ENCODE results near the gene PTK7. TPM values are rescaled to one million over a fixed set of nuclear protein-coding genes. Genes with fewer than 3 reads are reported as not detected.

PTK7 gene
- total RNA-seq, 2 experiments from 2014 or later: 13.0 to 18.5 TPM

DNA sequence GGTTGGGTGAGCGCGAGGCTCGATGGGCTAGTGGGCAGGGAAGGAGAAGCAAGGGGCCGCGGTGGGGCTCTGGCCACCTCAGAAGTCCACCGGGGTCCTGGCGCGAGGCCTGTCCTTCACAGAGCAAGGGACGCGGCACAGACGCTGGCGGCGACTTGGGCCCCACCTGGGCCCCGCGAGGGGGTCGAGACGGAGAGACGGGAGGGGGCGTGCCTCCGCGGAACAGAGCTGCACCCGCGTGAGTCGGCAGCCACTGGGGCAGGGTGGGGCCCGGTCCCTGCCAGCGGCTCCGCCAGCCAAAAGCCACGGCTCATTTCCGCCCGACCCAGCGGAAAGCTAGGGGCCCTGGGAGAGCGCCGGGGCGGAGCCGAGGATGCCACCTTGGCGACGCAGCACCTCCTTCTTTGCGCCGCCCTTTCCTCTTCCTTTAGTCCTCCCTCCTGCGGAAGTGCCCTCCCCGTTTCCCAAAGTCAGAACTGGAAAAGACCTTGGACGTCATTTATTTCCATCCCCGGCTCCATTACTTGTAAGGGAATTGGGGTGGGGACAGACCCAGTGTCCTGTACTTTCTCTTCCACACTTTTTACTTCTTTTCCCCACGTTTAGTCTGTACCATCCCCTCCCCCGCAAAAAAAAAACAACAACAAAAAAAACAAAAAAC, 22.4 kb upstream of the PTK7 start, which contains the start of gene CUL7:
Gene CUL7, minus strand, starts transcription at position 307 of the 661 bp plus-strand sequence. CDS start 1,063 bp downstream, outside the sequence.
- Histone ChIP-seq H3K4me3 (ENCODE audit: low read depth, low read length, poor library complexity, severe bottlenecking) (peak within 1 kb of the TSS; percentile 77), H3K4me1 (ENCODE audit: insufficient read depth, low read length, poor library complexity, severe bottlenecking) (peaks cover 32% of the 10 kb centered on the region), H3K36me3 (ENCODE audit: insufficient read depth, low read length) (peaks cover 23% of the 10 kb centered on the region), H3K27ac (ENCODE audit: low read depth, low read length, poor library complexity, severe bottlenecking) (peak within 1 kb of the TSS; percentile 57), H3K79me2 (ENCODE audit: insufficient read depth, low read depth, low read length) (peaks cover 12% of the 10 kb centered on the region), H4K20me1 (ENCODE audit: insufficient read depth, low read length) (no peaks in the 10 kb centered on the region), H3K9me3 (ENCODE audit: low read length) (no peaks in the 10 kb centered on the region), H3K4me2 (ENCODE audit: low read length) (peak within 1 kb of the TSS; percentile 92), H3K9me2 (ENCODE audit: insufficient read depth, low read length) (no peaks in the 10 kb centered on the region), H2AFZ (ENCODE audit: low read length) (peak within 1 kb of the TSS; percentile 58)
- BruUV-seq (replicated peaks): no TSS peak
- CTCF ChIA-PET (ENCODE audit: unreplicated experiment): no interaction called here
- POLR2A ChIA-PET: interaction anchor here (0.7 to 2.4 kb wide), 7 partner anchors 8 to 124 kb away, joined by 3 to 6 read pairs (median 5); partner anchors contain the start of genes CNPY3, KLHDC3, MEA1 and PPP2R5D
- TF ChIP-seq EZH2phosphoT487 (IDR thresholded peaks at IDR 0.05; ENCODE audit: borderline replicate concordance, low read depth, low read length): no peak
- TF ChIP-seq, protein P1, sequence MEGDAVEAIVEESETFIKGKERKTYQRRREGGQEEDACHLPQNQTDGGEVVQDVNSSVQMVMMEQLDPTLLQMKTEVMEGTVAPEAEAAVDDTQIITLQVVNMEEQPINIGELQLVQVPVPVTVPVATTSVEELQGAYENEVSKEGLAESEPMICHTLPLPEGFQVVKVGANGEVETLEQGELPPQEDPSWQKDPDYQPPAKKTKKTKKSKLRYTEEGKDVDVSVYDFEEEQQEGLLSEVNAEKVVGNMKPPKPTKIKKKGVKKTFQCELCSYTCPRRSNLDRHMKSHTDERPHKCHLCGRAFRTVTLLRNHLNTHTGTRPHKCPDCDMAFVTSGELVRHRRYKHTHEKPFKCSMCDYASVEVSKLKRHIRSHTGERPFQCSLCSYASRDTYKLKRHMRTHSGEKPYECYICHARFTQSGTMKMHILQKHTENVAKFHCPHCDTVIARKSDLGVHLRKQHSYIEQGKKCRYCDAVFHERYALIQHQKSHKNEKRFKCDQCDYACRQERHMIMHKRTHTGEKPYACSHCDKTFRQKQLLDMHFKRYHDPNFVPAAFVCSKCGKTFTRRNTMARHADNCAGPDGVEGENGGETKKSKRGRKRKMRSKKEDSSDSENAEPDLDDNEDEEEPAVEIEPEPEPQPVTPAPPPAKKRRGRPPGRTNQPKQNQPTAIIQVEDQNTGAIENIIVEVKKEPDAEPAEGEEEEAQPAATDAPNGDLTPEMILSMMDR (conservative IDR thresholded peaks at IDR 0.05; ENCODE audit: low read length): no peak
- DNase-seq (ENCODE audit: low spot score): peak; percentile 89
- intact Hi-C loops (cut with micrococcal nuclease; ENCODE audit: unreplicated experiment): loop anchor here (2.0 kb wide), 1 partner anchor 39 kb away; the partner anchor contains the start of gene KLHDC3

DNA sequence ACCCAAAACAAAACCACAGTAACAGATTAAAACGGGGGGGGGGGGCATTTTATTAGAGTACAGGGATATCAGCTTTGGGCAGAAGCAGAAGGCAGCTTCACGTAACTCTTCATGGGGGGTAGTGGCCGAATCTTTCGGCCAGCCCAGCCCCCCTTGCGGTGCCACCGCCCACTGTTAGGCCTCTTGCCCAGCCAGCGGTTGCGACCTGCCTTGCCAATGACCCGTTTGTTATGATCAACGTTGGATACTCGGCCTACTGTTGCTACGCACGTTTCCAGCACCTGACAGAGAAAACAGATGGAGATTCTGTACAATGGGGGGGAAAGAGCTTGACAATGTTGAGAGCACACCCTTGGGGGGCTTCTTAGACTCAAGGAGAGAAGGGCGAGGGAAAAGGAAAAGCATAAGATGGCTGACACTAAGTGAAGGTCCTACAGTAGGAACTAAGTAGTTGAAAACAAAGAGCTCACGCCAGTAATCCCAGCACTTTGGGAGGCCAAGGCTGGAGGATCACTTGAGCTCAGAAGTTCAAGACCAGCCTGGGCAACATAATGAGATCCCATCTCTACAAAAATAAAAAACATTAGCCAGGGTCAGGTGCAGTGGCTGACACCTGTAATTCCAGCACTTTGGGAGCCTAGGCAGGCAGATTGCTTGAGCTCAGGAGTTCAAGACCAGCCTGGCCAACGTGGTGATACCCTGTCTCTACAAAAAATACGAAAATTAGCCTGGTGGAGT, 21.7 kb upstream of the PTK7 start:
- Histone ChIP-seq H3K36me3 (ENCODE audit: insufficient read depth, low read length) (peaks cover 17% of the 10 kb centered on the region), H3K9me3 (ENCODE audit: low read length) (no peaks in the 10 kb centered on the region), H3K9me2 (ENCODE audit: insufficient read depth, low read length) (no peaks in the 10 kb centered on the region), H3K4me3 (ENCODE audit: low read depth, low read length, poor library complexity, severe bottlenecking) (peak overlapping the region; percentile 77), H3K27ac (ENCODE audit: low read depth, low read length, poor library complexity, severe bottlenecking) (peak overlapping the region; percentile 37), H4K20me1 (ENCODE audit: insufficient read depth, low read length) (no peaks in the 10 kb centered on the region), H3K4me2 (ENCODE audit: low read length) (peak overlapping the region; percentile 92), H2AFZ (ENCODE audit: low read length) (peak overlapping the region; percentile 58; the same call in 1 of the 2 replicates), H3K79me2 (ENCODE audit: insufficient read depth, low read depth, low read length) (peaks cover 17% of the 10 kb centered on the region), H3K4me1 (ENCODE audit: insufficient read depth, low read length, poor library complexity, severe bottlenecking) (peaks cover 32% of the 10 kb centered on the region)
- POLR2A ChIA-PET: interaction anchor here (0.6 to 2.4 kb wide), 8 partner anchors 9 to 125 kb away, joined by 3 to 6 read pairs (median 5); partner anchors contain the start of genes CNPY3, KLHDC3, MEA1 and PPP2R5D
- no peak for TF ChIP-seq EZH2phosphoT487 (IDR thresholded peaks at IDR 0.05; ENCODE audit: borderline replicate concordance, low read depth, low read length)
- TF ChIP-seq, protein P1 (conservative IDR thresholded peaks at IDR 0.05; ENCODE audit: low read length): no peak
- no peak for DNase-seq (ENCODE audit: low spot score)
- CTCF ChIA-PET (ENCODE audit: unreplicated experiment): interaction anchor here (0.6 kb wide), 1 partner anchor 10 kb away, joined by 3 read pairs; no protein-coding TSS in a partner anchor
- no TSS peak for BruUV-seq (replicated peaks)
- intact Hi-C loops (cut with micrococcal nuclease; ENCODE audit: unreplicated experiment): no loop called here

Data from OCI-LY7 (cell line).